H1 (cell line): ENCODE measurements around the gene CDCA4. TPM values are rescaled to one million over a fixed set of nuclear protein-coding genes. Genes with fewer than 3 reads are reported as not detected.
"Not testable (repeated sequence)": the region's sequence is repeated elsewhere in the genome, so short reads cannot be mapped to it uniquely, and the experiment has no call there.

ENCODE experiments used
- CTCF ChIA-PET: fragments of 300-600 bp; sonication (Branson Sonifier 250); formaldehyde crosslinking; loops from one replicate; lab custom pipeline; 2021; ENCODE audit not compliant: partially characterized antibody; lab: Charles Lee
- POLR2A ChIA-PET: fragments of 300-600 bp; sonication (Branson Sonifier 250); formaldehyde crosslinking; loops from one replicate; lab custom pipeline; 2021; ENCODE audit warnings: inconsistent platforms; ENCODE audit not compliant: partially characterized antibody; lab: Charles Lee
- DNase-seq, 2 experiments: peaks; one replicate each; pipeline versions ENCODE4 v3.0.0 to v3.0.0-alpha.2; 2010 to 2022; ENCODE audit warnings: low spot score in 2 of 2, low read depth in 1 of 2, mixed read lengths in 1 of 2
- FAIRE-seq: peaks from 2 replicates; lab custom pipeline; 2011; peaks lifted over from hg19 to GRCh38; lab: Jason Lieb, UNC
- H2AFZ ChIP-seq: 2 replicates; pipeline ENCODE4 v1.8.1; 2012; ENCODE audit warnings: low read length, inconsistent platforms
- H2AK5ac ChIP-seq: 2 replicates; pipeline ENCODE4 v1.6.1; 2013; ENCODE audit warnings: low read depth, low read length
- H2BK120ac ChIP-seq: replicated peaks from 2 replicates; pipeline ENCODE3; 2013; ENCODE audit warnings: low read depth, low read length, inconsistent platforms
- H2BK12ac ChIP-seq: 2 replicates; pipeline ENCODE4 v1.6.1; 2013; ENCODE audit warnings: low read depth, low read length
- H2BK15ac ChIP-seq: 2 replicates; pipeline ENCODE4 v1.6.1; 2013; ENCODE audit warnings: low read length
- H2BK20ac ChIP-seq: 2 replicates; pipeline ENCODE4 v1.6.1; 2013; ENCODE audit warnings: low read length
- H2BK5ac ChIP-seq: 2 replicates; pipeline ENCODE4 v1.6.1; 2013; ENCODE audit warnings: low read depth, low read length
- H3K14ac ChIP-seq: 2 replicates; pipeline ENCODE4 v1.6.1; 2013; ENCODE audit warnings: inconsistent platforms; ENCODE audit not compliant: insufficient read length
- H3K18ac ChIP-seq: 2 replicates; pipeline ENCODE4 v1.6.1; 2013; ENCODE audit warnings: low read length; ENCODE audit errors: extremely low read depth
- H3K23ac ChIP-seq: 2 replicates; pipeline ENCODE4 v1.6.1; 2013; ENCODE audit warnings: inconsistent platforms; ENCODE audit not compliant: insufficient read length
- H3K23me2 ChIP-seq: 2 replicates; pipeline ENCODE4 v1.6.1; 2013; ENCODE audit warnings: low read depth, low read length
- H3K27ac ChIP-seq: 2 replicates; pipeline ENCODE4 v1.6.1; 2011; ENCODE audit warnings: low read depth, low read length, inconsistent platforms
- H3K27me3 ChIP-seq, 4 experiments: replicated peaks in 1 of 4; 1 replicate in 1 of 4; 2 replicates in 3 of 4; pipeline versions ENCODE4 v1.6.1 to v1.8.1; 2011 to 2013; ENCODE audit warnings: low read length in 3 of 4, mild to moderate bottlenecking in 3 of 4, inconsistent platforms in 2 of 4, mixed read lengths in 2 of 4, moderate library complexity in 1 of 4; ENCODE audit not compliant: control insufficient read depth in 3 of 4, insufficient read depth in 3 of 4; ENCODE audit errors: extremely low read depth in 1 of 4
- H3K36me3 ChIP-seq, 4 experiments: 2 replicates each; pipeline versions ENCODE4 v1.6.1 to v1.8.1; 2011 to 2013; ENCODE audit warnings: mild to moderate bottlenecking in 4 of 4, low read length in 3 of 4, moderate library complexity in 2 of 4, control low read depth in 1 of 4, inconsistent platforms in 1 of 4; ENCODE audit not compliant: insufficient read depth in 4 of 4, control insufficient read depth in 2 of 4
- H3K4ac ChIP-seq: replicated peaks from 2 replicates; pipeline ENCODE3; 2013; ENCODE audit warnings: low read length, low read depth, mixed read lengths, inconsistent platforms; ENCODE audit not compliant: insufficient read length
- H3K4me1 ChIP-seq, 4 experiments: replicated peaks in 1 of 4; 1 replicate in 1 of 4; 2 replicates in 3 of 4; pipeline versions ENCODE4 v1.6.1 to v1.8.1; 2011 to 2013; ENCODE audit warnings: low read length in 3 of 4, inconsistent platforms in 2 of 4, mixed read lengths in 1 of 4; ENCODE audit not compliant: insufficient read depth in 4 of 4, control insufficient read depth in 3 of 4
- H3K4me2 ChIP-seq, 2 experiments: 2 replicates each; pipeline versions ENCODE4 v1.6.1 to v1.8.1; 2011 to 2013; ENCODE audit warnings: low read depth in 2 of 2, low read length in 2 of 2, control low read depth in 1 of 2, inconsistent platforms in 1 of 2, mild to moderate bottlenecking in 1 of 2; ENCODE audit not compliant: insufficient read depth in 1 of 2
- H3K4me3 ChIP-seq, 4 experiments: fragments of 200-600, 300-600 bp in 1 of 4; sonication (generic), shearing (Covaris generic), sonication (Bioruptor Twin) in 1 of 4; 2 replicates each; pipeline versions ENCODE4 v1.5.1 to v1.8.1; 2011 to 2016; ENCODE audit warnings: low read length in 4 of 4, low read depth in 3 of 4, control low read depth in 2 of 4, inconsistent platforms in 2 of 4, mild to moderate bottlenecking in 2 of 4, mixed read lengths in 1 of 4, moderate library complexity in 1 of 4; ENCODE audit not compliant: insufficient read depth in 2 of 4; ENCODE audit errors: extremely low read depth in 1 of 4
- H3K56ac ChIP-seq: replicated peaks from 2 replicates; pipeline ENCODE3; 2013; ENCODE audit warnings: low read depth, mild to moderate bottlenecking, mixed read lengths, low read length, inconsistent platforms; ENCODE audit not compliant: insufficient read length
- H3K79me1 ChIP-seq: 2 replicates; pipeline ENCODE4 v1.6.1; 2013; ENCODE audit warnings: low read depth, low read length, control low read depth
- H3K79me2 ChIP-seq, 2 experiments: 2 replicates each; pipeline versions ENCODE4 v1.6.1 to v1.8.1; 2012 to 2013; ENCODE audit warnings: low read length in 2 of 2, mild to moderate bottlenecking in 2 of 2, inconsistent platforms in 1 of 2; ENCODE audit not compliant: insufficient read depth in 2 of 2, control insufficient read depth in 1 of 2
- H3K9ac ChIP-seq, 4 experiments: replicated peaks in 1 of 4; 1 replicate in 1 of 4; 2 replicates in 3 of 4; pipeline versions ENCODE4 v1.6.1 to v1.8.1; 2011 to 2013; ENCODE audit warnings: low read depth in 3 of 4, low read length in 3 of 4, control low read depth in 2 of 4, mild to moderate bottlenecking in 2 of 4, moderate library complexity in 2 of 4, inconsistent platforms in 1 of 4; ENCODE audit errors: extremely low read depth in 1 of 4
- H3K9me3 ChIP-seq, 2 experiments: 2 replicates each; pipeline versions ENCODE4 v1.6.1 to v1.8.1; 2012 to 2013; ENCODE audit warnings: mild to moderate bottlenecking in 2 of 2, moderate library complexity in 2 of 2, control low read depth in 1 of 2, inconsistent platforms in 1 of 2, low read depth in 1 of 2, low read length in 1 of 2, mixed read lengths in 1 of 2; ENCODE audit not compliant: insufficient read depth in 2 of 2
- H4K20me1 ChIP-seq, 2 experiments: replicated peaks in 1 of 2; 2 replicates each; pipeline versions ENCODE3 to v1.8.1; 2011 to 2013; ENCODE audit warnings: inconsistent platforms in 2 of 2, low read length in 2 of 2, mild to moderate bottlenecking in 1 of 2; ENCODE audit not compliant: insufficient read depth in 2 of 2, control insufficient read depth in 1 of 2
- H4K5ac ChIP-seq: 2 replicates; pipeline ENCODE4 v1.6.1; 2013; ENCODE audit warnings: low read length, low read depth, mixed read lengths, inconsistent platforms; ENCODE audit not compliant: insufficient read length
- H4K8ac ChIP-seq: 2 replicates; pipeline ENCODE4 v1.8.0; 2013; ENCODE audit warnings: mild to moderate bottlenecking, moderate library complexity, low read length, inconsistent platforms; ENCODE audit not compliant: insufficient read depth; ENCODE audit errors: extremely low read depth
- H4K91ac ChIP-seq: replicated peaks from 2 replicates; pipeline ENCODE3; 2013; ENCODE audit warnings: low read length, mixed read lengths, inconsistent platforms; ENCODE audit not compliant: insufficient read length
- ASH2L ChIP-seq: fragments of 200-600, 300-600 bp; sonication (generic); IDR thresholded peaks from one replicate; pipeline ENCODE4 v1.7.1; 2017; ENCODE audit warnings: low read length
- EZH2 ChIP-seq: fragments of 200-600 bp; sonication (generic); IDR thresholded peaks from 2 replicates; pipeline ENCODE4 v1.7.1; 2012; ENCODE audit warnings: low read depth, mild to moderate bottlenecking, moderate library complexity, low read length, inconsistent platforms; ENCODE audit not compliant: severe bottlenecking
- KDM4A ChIP-seq: IDR thresholded peaks from one replicate; pipeline ENCODE4 v1.7.1; 2012; ENCODE audit warnings: low read depth, mild to moderate bottlenecking, moderate library complexity, low read length, inconsistent platforms; ENCODE audit not compliant: severe bottlenecking
- SUZ12 ChIP-seq: fragments of 200-600 bp; sonication (generic); IDR thresholded peaks from 2 replicates; pipeline ENCODE4 v1.6.1; 2012; ENCODE audit warnings: mild to moderate bottlenecking, inconsistent platforms, low read length, moderate library complexity, mixed read lengths
- WGBS, 2 experiments: shearing (Covaris generic) in 1 of 2; methylation state at CpG; one replicate each; pipeline versions ENCODE4 v1.1.6 to v1.1.7; 2013 to 2015; ENCODE audit warnings: low lambda C conversion rate in 2 of 2, mixed read lengths in 2 of 2, inconsistent platforms in 1 of 2, low coverage in 1 of 2, missing lambda C conversion rate in 1 of 2; ENCODE audit not compliant: insufficient replicate concordance in 2 of 2, insufficient coverage in 1 of 2, insufficient read length in 1 of 2; ENCODE audit errors: extremely low coverage in 1 of 2, missing lambda C conversion rate in 1 of 2; 5-methylcytosine and 5-hydroxymethylcytosine counted together
- polyA plus RNA-seq, 7 experiments: library from polyadenylated mRNA; depleted of rRNA in 3 of 7; stranded (reverse) in 5 of 7; unstranded in 2 of 7; fragments of >200 nt in 5 of 7; fragments of 200-250 nt in 2 of 7; gene quantifications; 1 replicate in 5 of 7; 2 replicates in 1 of 7; 4 replicates in 1 of 7; pipeline versions ENCODE4 v1.2.1 to v1.2.3, GENCODE V29; 2011 to 2013; ENCODE audit warnings: missing spikeins in 2 of 7, mixed read lengths in 2 of 7
- total RNA-seq: library from RNA; stranded (reverse); fragmentation: NEBNext Ultra II Directional; extraction: Animal tissue kit (Norgen Biotek cat#: 25700); gene quantifications from 2 replicates; pipeline ENCODE4 v1.2.1, GENCODE V29; 2021

The CDCA4 gene
- total and polyA plus RNA-seq, 2 of the 8 experiments (the other 6 are each of a cell fraction or from before 2014, with no cell fraction given) = 49.9 to 62.4 TPM

GRCh38 chr14:105033412-105033900 lies 12.6 kb upstream of the CDCA4 start:
- POLR2A ChIA-PET = interaction anchor here (0.7 to 2.2 kb wide), 2 partner anchors 12 to 160 kb away, joined by 3 to 6 read pairs; partner anchors contain the start of gene CDCA4
- 13% methylated on average over 23 of the region's 45 CpGs; no CpG with 5 or more reads in 1 of the 2 experiments for WGBS, 2 experiments

More at GRCh38 chr14:105033412-105033900, 12.6 kb upstream of the CDCA4 start:
- H3K14ac ChIP-seq, H4K20me1 ChIP-seq, H2BK120ac ChIP-seq, H3K9me3 ChIP-seq, H2AK5ac ChIP-seq, FAIRE-seq, H4K8ac ChIP-seq, H2BK15ac ChIP-seq, H2BK12ac ChIP-seq, H2BK20ac ChIP-seq, H3K9ac ChIP-seq, H3K79me2 ChIP-seq, DNase-seq, H2BK5ac ChIP-seq, H3K79me1 ChIP-seq, H3K56ac ChIP-seq, H4K91ac ChIP-seq, H3K18ac ChIP-seq, H3K36me3 ChIP-seq, H3K4me1 ChIP-seq, H3K4ac ChIP-seq, H3K23ac ChIP-seq, H3K23me2 ChIP-seq, H4K5ac ChIP-seq, H3K27ac ChIP-seq: not testable (repeated sequence)
- Histone ChIP-seq H3K27me3 (peaks cover 2 to 24% (median 19%) of the 10 kb centered on the region in 4 experiments), H2AFZ (peak overlapping the region; percentile 73), H3K4me2 (peak overlapping the region; percentile 36 to 60), H3K4me3 (peak overlapping the region; percentile 24 to 59 (median 30); a peak in 6 of 8 replicates)
- TF ChIP-seq KDM4A (peak; percentile 76), EZH2 (peak; percentile 58), ASH2L (peak; percentile 24), SUZ12 (peak; percentile 65)
- CTCF ChIA-PET = interaction anchor here (0.8 to 1.2 kb wide), 2 partner anchors 12 to 58 kb away, joined by 4 to 5 read pairs; no protein-coding TSS in a partner anchor
